ENCODE measurements around the gene VPS37B.

Gene VPS37B

GRCh38 chr12:122850695-122851350 lies 45.1 kb downstream of the VPS37B start:
- H3K4me3 ChIP-seq (replicated peaks; ENCODE audit: low read depth, low read length) = no peak overlapping the region
- no peak for DNase-seq (ENCODE audit: extremely low read depth, low read depth)
- TF ChIP-seq, protein P1, sequence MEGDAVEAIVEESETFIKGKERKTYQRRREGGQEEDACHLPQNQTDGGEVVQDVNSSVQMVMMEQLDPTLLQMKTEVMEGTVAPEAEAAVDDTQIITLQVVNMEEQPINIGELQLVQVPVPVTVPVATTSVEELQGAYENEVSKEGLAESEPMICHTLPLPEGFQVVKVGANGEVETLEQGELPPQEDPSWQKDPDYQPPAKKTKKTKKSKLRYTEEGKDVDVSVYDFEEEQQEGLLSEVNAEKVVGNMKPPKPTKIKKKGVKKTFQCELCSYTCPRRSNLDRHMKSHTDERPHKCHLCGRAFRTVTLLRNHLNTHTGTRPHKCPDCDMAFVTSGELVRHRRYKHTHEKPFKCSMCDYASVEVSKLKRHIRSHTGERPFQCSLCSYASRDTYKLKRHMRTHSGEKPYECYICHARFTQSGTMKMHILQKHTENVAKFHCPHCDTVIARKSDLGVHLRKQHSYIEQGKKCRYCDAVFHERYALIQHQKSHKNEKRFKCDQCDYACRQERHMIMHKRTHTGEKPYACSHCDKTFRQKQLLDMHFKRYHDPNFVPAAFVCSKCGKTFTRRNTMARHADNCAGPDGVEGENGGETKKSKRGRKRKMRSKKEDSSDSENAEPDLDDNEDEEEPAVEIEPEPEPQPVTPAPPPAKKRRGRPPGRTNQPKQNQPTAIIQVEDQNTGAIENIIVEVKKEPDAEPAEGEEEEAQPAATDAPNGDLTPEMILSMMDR (IDR thresholded peaks at IDR 0.05; ENCODE audit: low read depth, low read length, missing control alignments) = no peak

DNA sequence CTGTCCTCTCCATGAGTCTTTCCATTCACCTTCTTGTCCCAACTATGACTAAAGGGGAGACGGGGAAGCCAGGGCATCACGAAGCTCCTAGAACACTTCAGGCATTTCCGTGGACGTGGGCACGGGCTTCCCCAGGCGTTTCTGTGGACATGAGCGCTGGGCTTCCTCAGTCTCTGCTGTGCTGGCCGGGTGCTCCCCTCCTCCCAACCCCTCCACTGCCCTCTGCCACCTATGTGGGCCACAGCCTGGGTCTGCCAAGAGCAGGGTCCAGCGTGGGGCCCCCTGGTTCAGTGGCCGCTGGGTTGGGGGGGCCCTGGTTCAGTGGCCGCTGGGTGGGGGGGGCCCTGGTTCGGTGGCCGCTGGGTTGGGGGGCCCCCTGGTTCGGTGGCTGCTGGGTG lies 45.9 kb downstream of the VPS37B start:
- no peak for DNase-seq (ENCODE audit: extremely low read depth, low read depth)
- TF ChIP-seq, protein P1 (IDR thresholded peaks at IDR 0.05; ENCODE audit: low read depth, low read length, missing control alignments) = no peak
- no peak overlapping the region for H3K4me3 ChIP-seq (replicated peaks; ENCODE audit: low read depth, low read length)

GRCh38 chr12:122849352-122850047 lies 46.4 kb downstream of the VPS37B start:
- TF ChIP-seq, protein P1 (IDR thresholded peaks at IDR 0.05; ENCODE audit: low read depth, low read length, missing control alignments) = no peak
- no peak for DNase-seq (ENCODE audit: extremely low read depth, low read depth)
- no peak overlapping the region for H3K4me3 ChIP-seq (replicated peaks; ENCODE audit: low read depth, low read length)

- TF ChIP-seq, protein P1 (IDR thresholded peaks at IDR 0.05; ENCODE audit: low read depth, low read length, missing control alignments) = no peak
- no peak for DNase-seq (ENCODE audit: extremely low read depth, low read depth)
- no peak overlapping the region for H3K4me3 ChIP-seq (replicated peaks; ENCODE audit: low read depth, low read length)
Measured at GRCh38 chr12:122848471-122849351, 47.2 kb downstream of the VPS37B start.

- DNase-seq (ENCODE audit: extremely low read depth, low read depth) = no peak
- TF ChIP-seq, protein P1 (IDR thresholded peaks at IDR 0.05; ENCODE audit: low read depth, low read length, missing control alignments) = no peak
- H3K4me3 ChIP-seq (replicated peaks; ENCODE audit: low read depth, low read length) = no peak overlapping the region
Measured at GRCh38 chr12:122847921-122848421, 48.0 kb downstream of the VPS37B start.

DNA sequence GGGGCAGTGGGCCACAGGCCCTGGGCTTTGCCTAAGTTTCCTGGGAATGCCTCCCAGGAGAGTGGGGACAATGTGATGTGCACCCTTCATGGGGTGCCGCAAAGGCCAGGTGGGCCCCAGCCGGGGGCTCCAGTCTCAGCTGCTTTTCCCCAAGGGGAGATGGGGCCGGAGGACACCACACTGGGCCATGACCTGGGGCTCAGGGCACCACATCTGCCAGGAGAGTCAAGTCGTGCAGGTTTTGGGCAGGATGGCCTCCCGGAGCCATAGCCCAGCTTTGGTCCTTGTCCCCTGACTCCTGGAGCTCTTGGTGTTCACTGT lies 48.4 kb downstream of the VPS37B start:
- TF ChIP-seq, protein P1 (IDR thresholded peaks at IDR 0.05; ENCODE audit: low read depth, low read length, missing control alignments) = no peak
- DNase-seq (ENCODE audit: extremely low read depth, low read depth) = no peak
- no peak overlapping the region for H3K4me3 ChIP-seq (replicated peaks; ENCODE audit: low read depth, low read length)

All from HFF-Myc (cell line).